Measurements from ENCODE around the gene FAM177A1.

DNA sequence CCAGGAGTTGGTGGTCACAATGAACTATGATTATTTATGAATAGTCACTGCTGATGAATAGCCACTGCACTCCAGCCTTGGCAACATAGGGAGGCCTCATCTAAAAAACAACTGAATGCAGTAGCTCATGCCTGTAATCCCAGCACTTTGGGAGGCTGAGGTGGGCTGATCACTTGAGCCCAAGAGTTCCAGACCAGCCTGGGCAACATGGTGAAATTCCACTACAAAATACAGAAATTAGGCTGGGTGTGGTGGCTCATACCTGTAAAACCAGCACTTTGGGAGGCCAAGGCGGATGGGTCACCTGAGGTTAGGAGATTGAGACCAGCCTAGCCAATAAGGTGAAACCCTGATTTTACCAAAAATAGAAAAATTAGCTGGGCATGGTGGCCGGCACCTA is 13.5 kb upstream of the FAM177A1 start:
- TF ChIP-seq POLR2A (IDR thresholded peaks at IDR 0.05; ENCODE audit: low read depth, low read length) (no peak), GATA2 (IDR thresholded peaks at IDR 0.05; ENCODE audit: insufficient read depth, insufficient read length, low read depth, low read length) (no peak), EZH2 (IDR thresholded peaks at IDR 0.05; ENCODE audit: borderline replicate concordance, low read depth, low read length, severe bottlenecking) (no peak), JUN (IDR thresholded peaks at IDR 0.05; ENCODE audit: borderline replicate concordance, insufficient read depth, insufficient read length, low read depth) (no peak), MAX (IDR thresholded peaks at IDR 0.05; ENCODE audit: insufficient read depth, insufficient read length) (no peak), MYC (IDR thresholded peaks at IDR 0.05; ENCODE audit: low read depth, low read length) (no peak), POLR2AphosphoS5 (IDR thresholded peaks at IDR 0.05; ENCODE audit: insufficient read depth, low read depth, low read length) (no peak), FOS (IDR thresholded peaks at IDR 0.05; ENCODE audit: borderline replicate concordance, insufficient read depth, low read length) (no peak)
- TF ChIP-seq, protein P1, sequence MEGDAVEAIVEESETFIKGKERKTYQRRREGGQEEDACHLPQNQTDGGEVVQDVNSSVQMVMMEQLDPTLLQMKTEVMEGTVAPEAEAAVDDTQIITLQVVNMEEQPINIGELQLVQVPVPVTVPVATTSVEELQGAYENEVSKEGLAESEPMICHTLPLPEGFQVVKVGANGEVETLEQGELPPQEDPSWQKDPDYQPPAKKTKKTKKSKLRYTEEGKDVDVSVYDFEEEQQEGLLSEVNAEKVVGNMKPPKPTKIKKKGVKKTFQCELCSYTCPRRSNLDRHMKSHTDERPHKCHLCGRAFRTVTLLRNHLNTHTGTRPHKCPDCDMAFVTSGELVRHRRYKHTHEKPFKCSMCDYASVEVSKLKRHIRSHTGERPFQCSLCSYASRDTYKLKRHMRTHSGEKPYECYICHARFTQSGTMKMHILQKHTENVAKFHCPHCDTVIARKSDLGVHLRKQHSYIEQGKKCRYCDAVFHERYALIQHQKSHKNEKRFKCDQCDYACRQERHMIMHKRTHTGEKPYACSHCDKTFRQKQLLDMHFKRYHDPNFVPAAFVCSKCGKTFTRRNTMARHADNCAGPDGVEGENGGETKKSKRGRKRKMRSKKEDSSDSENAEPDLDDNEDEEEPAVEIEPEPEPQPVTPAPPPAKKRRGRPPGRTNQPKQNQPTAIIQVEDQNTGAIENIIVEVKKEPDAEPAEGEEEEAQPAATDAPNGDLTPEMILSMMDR (IDR thresholded peaks at IDR 0.05; ENCODE audit: extremely low read depth in 1 of 2, insufficient read depth in 1 of 2, low read depth in 1 of 2, low read length in 2 of 2) = no peak

Data from endothelial cell of umbilical vein (primary cell).